Activated CD4-positive, alpha-beta T cell treated with anti-CD3 and anti-CD28 coated beads, Interleukin-2, amount 50 U/mL, for 24 hours (primary cell): ENCODE results near the gene CTF1.
"Not testable (repeated sequence)": the region's sequence is repeated elsewhere in the genome, so short reads cannot be mapped to it uniquely, and the experiment has no call there.

Source experiments
- DNase-seq, 2 donors: peaks; one replicate each; pipeline ENCODE4 v3.0.0-alpha.2; 2020; ENCODE audit warnings: low read depth in 1 of 2, low spot score in 1 of 2

Gene CTF1

DNA sequence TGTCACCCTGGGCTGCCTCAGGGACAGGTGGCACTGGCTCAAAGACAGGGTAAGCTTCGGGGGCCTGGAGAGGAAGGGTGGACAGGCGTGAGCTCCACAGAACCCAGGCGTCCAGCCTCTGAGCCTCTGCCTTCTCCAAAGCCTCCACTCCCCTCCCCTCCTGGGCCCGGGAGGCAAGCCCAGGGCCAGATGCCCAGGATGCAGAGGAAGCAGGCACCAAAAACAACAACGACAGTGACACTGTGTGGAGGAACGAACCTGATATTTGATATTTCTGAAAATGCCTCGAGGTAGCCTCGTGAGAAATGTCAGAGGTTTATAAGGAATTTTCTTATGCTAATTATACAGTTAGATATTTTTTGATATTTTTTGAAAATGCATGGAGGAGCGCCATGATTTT, 8.5 kb upstream of the CTF1 start:
- no peak for DNase-seq

DNA sequence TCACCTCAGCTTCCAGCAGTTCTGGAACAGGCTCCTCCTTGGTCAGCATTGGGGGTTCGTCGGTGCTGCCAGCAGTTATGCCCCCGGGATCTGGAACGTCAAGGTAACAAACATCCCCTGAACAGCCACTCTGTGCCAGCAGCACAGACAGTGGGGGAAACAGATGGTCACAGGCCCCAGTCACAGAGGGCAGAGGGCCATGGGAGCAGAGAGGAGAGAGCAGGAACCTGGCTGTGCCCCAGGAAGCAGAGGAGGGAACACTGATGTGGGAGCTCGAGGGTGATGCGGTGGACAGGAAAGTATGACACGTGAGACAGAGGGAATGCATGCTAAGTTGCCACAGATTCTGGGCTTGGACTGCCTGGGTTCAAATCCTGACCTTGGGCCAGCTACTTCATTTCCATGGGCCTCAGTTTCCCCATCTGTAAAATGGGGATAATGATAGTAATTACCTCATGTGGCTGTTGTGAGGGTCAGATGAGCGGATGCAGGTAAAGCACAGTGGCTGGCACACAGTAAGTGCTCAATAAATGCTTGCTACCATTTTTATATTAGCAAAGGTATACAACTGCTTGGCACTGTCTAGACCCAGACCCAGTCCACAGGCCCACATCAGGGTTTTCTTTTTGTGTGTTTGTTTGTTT, 7.4 kb upstream of the CTF1 start:
- DNase-seq: no peak

DNA sequence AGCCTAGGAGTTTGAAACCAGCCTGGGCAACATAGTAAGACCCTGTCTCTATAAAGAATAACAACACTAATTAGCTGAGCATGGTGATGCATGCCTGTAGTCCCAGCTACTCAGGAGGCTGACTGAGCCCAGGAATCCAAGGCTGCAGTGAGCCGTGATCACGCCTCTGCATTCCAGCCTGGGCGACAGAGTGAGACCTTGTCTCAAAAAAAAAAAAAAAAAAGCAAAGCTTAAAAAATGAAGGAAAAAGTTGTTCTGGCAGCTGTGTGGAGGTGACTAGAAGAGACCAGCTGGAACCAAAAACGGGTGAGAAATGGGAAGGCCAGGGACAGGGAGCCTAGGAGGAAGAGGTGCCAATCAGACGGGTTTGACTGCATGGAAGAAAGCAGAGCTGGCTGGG, 6.7 kb upstream of the CTF1 start:
- DNase-seq: no peak

DNA sequence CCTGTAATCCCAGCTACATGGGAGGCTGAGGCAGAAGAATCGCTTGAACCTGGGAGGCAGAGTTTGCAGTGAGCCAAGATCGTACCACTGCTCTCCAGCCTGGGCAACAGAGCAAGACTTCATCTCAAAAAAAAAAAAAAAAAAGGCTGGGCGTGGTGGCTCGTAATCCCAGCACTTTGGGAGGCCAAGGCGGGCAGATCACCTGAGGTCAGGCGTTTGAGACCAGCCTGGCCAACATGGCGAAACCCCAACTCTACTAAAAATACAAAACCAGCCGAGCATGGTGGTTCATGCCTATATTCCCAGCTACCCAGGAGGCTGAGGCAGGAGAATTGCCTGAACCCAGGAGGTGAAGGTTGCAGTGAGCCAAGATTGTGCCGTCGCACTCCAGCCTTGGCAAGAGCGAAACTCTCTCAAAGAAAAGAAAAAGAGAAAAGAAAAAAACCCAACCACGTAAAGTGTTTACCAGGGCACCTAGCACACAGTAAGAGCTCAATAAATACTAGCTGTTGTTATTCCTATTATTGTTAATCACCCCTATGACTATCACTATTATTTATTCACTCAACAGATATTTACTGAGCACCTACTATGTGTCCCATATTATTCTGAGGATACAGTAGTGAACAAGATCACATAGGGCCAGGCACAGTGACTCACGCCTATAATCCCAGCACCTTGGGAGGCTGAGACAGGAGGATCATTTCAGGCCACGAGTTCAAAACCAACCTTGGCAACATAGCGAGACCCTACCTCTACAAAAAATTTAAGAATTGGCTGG, 5.2 kb upstream of the CTF1 start:
- DNase-seq: not testable (repeated sequence)

DNA sequence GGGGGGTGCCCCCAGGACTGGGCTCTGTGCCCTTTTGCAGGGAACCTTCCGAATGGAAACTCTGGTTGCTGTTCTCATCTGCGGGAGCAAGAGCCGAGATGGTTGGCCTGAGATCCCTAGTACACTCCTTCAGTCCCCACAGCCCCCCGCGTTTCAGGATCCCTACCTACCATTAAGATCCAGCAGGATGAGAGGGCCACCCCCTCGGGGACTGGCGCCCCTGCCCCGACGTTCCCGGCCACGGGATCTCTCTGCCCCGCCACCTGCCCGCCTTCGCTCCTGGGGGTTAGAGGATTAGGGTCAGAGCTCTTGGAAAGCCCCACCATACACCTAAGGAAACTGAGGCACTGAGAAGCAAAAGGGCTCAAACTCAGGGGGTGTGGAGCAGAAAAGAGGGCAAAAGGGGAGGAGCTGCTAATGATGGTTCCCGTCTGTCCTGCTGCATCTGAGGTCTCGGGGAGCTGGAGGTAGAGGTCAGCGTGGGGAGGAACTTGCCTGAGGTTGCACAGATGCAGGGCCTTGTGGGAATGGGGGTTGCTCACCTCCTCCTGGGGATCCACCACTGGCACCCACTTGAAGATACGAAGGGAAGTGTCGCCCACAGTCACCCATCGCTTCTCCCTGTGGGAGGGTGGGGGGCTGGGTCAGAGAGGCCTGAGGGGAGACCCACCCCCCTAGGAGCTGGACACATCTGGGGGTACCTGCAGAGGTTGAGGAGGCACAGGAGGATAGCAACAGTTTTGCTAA, 3.6 kb upstream of the CTF1 start:
- no peak for DNase-seq

DNA sequence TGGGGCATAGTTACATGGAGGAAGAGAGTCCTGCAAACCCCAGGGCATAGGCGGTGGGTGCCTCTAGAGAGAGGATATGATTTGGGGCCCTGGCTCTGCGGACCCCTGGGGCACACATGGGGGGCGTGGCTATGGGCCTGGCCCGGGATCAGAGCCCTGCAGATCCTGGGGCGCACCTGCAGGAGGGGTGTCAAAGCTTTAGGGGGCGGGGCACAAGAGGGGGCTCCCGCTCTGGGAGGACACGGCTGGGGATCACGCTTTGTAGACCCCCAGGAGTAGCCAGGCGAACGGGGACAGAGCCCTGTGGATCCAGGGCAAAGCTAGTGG, 3.0 kb upstream of the CTF1 start:
- DNase-seq: no peak

DNA sequence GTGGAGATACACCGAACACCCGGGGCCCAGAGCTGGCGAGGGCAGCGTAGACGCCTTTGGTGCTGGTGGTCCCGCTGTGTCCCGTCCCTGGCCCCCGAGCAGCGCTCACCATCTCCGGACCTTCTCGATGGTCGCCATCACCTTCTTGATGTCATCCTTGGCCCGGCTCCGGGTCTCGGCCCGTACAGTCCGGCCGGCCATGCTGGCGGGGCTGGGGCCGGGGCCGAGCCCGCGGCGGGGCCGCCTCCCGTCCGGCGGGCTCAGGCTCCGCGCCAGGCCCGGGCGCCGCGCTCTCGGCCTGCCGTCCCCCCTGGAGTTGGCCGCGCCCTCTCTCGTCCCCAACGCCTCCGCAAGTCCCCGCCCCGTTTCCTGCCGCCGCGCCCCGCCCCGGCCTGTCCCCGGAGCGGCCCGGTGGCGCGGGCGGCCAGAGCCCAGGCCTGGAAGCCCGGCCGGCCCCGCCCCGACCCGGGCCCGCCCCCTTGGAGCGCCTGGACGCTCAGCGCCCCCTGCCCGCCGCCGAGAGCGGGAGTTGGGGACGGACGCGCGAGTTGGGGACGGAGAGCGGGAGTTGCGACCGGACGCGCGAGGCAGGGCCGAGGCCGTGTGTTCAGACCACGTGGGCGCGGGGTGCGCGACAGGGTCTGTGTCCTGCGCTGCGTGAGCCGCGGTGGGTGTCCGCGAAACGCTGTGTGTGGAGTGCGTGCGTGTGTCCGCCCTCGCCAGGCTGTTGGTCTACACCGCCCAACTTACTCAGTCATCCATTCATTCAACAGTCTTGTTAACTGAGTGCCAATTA, 2.5 kb upstream of the CTF1 start, which contains the start of gene BCL7C:
BCL7C (minus strand) TSS at position 334 of the 796 bp plus-strand sequence; CDS start at position 201, 133 bp downstream.
- peak; percentile 55 to 71 for DNase-seq

DNA sequence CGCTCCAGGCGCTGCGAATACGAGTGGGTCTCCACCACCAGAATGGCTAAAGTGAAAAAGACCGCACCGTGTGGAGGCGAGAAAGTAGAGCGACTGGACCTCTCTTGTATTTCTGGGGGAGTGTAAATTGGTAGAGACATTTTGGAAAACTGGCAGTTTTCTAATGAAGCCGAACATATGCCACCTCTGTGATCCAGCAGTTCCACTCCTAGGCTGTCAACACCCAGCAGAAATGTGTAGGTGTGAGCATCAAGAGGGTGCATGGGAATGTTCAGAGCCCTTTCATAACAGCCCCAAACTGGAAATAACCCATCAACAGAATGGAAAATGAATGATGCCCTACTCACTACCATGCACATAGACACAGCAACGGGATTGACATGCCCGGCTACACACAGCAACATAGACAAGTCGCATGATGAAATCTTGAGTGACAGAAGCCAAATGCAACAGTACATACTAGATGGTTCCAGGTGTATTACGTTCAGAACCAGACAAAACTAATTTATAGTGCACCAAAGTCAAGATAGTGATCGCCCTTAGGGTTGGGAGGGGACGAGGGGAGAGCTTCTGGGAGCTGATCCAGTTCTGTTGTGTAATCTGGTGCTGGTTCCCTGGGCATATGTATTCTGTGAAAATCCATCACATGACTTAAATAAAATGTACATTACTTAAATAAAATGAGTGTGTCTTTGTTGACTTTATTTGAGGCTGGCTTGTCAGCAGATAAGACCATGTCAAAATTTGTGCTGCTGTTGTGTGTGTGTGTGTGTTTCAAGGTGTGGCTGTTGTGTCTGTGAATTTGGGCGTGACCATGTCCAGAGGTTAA, 1.7 kb upstream of the CTF1 start:
- DNase-seq: no peak

DNA sequence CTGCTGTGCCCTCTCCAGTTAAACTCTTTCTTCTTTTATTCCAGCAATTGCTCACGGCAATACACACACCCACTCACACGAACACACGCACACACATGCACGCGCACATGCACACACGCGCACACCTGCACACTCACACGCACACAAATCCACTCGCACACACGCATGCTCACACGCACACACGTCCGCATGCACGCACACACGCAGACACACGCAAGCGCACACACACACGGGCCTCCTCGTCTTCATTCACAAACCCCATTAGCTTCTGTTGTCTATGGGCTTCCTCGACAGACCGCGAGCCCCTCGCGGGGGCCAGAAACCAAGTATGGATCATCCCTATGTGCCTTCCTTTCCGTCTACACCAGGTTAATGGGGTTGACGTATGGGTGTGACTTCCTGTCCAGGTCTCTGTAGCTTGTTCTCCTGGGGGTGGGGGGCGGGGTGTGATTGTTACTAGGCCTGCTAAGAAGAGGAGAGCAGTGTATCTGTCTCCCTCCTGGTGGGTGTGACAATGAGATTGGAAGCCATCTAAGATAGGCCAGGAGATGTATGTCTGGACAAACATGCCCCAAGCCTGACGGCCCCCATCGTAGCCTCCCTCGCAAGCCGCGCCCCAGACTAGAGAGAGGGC, 670 bp upstream of the CTF1 start:
- no peak for DNase-seq

DNA sequence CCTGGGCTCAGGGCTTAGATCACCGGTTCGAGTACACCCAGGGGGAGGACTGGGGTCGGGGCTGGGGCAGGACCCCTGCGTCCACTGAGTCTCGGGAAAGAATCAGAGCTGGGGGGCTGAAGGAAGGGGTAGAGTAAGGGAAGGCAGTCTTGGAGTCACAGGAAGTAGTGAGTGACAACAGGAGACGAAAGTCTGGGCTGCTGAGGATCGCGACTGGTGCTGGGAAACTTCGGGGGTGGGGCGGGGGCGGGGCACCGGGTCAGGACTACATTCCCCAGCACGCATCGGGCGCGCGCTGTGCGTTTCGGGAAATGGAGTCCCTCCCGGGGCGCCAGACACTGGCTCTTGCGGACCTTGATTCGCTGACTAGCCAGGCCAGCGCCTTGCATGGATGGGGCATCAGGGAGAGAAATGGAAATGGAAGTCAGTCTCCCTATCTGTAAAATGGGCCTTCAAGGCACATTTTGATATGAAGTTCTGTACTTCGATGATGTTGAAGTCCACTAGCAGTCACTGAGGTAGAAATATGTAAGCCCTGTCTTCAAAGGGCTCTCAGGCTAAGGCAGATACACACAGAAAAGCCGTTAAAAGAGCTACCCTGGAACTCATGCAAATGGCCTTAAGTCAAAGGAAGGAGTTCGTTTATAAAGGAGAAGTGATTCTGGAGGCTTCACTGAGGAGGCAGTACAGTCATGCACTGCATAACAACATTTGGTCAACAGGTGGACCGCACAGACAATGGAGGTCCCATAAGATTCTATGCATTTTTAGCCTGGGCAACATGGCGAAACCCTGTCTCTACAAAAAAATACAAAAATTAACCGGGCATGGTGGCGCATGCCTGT, 697 bp downstream of the CTF1 start:
- peak; percentile 59 to 69 for DNase-seq

DNA sequence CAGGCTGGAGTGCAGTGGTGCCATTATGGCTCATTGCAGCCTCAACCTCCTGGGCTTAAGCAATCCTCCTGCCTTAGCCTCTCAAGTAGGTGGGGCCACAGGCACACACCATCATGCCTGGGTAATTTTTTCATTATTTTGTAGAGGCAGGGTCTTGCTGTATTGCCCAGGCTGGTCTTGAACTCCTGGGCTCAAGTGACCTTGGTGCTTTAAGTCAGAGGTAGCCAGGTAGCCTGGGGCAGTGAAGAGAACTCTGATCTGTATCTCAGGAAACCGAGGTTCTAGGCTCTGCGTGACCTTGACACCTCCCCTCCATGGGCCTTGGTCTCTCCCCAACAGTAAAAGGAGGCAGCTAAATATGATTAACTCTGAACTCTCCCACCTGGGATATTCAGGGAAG, 3.4 kb downstream of the CTF1 start:
- no peak for DNase-seq

DNA sequence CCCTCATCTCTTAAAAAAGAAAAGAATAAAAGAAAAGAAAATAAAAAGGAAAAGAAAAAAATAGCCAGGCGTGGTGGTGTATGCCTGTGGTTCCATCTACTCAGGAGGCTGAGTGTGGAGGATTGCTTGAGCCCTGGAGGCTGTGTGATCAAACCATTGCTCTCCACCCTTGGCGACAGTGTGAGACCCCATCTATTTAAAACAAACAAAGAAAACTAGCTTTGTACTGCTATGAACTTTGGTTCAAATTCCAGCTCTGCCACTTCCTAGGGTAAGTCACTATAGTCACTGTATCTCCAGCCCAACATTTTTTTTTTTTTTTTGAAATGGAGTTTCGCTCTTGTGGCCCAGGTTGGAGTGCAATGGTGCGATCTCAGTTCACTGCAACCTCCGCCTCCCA, 4.2 kb downstream of the CTF1 start:
- DNase-seq: no peak

DNA sequence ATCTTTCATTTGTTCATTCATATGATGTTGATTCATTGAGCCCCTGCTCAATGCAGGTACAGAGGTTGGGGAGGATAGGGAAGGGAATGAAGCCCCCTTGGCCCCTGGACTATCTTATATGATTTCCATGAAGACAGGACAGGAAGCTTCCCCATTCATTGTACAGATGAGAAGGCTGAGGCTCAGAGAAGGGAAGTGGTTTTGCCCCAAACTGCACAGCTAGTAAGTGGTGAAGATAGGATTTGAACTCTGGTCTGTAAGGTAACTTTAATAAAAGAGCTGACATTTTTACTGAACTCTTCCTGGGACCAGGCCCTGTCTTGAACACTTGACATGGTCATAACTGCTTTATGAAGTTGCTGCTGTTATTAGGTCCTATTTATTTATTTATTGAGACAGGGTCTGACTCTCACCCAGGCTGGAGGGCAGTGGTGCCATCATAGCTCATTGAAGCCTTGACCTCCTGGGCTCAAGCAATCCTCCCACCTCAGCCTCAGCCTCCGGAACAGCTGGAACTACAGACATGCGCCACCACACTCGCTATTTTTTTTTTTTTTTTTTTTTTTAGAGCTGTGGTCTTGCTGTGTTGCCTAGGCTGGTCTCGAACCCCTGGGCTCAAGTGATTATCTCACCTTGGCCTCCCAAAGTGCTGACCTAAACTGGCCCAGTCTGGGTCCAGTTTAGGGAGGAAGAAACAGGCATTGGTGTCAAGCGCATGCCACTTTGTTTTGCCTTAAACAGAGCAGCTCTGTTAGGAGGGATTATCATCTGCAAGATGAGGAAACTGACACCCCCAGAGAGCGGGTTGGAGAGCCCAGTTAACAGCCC, 5.0 kb downstream of the CTF1 start:
- DNase-seq: no peak

DNA sequence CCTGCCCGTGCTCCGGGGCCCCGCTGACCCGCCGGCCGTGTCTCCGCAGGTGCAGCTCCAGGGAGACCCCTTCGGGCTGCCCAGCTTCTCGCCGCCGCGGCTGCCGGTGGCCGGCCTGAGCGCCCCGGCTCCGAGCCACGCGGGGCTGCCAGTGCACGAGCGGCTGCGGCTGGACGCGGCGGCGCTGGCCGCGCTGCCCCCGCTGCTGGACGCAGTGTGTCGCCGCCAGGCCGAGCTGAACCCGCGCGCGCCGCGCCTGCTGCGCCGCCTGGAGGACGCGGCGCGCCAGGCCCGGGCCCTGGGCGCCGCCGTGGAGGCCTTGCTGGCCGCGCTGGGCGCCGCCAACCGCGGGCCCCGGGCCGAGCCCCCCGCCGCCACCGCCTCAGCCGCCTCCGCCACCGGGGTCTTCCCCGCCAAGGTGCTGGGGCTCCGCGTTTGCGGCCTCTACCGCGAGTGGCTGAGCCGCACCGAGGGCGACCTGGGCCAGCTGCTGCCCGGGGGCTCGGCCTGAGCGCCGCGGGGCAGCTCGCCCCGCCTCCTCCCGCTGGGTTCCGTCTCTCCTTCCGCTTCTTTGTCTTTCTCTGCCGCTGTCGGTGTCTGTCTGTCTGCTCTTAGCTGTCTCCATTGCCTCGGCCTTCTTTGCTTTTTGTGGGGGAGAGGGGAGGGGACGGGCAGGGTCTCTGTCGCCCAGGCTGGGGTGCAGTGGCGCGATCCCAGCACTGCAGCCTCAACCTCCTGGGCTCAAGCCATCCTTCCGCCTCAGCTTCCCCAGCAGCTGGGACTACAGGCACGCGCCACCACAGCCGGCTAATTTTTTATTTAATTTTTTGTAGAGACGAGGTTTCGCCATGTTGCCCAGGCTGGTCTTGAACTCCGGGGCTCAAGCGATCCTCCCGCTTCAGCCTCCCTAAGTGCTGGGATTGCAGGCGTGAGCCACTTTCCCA, 5.9 kb downstream of the CTF1 start:
- peak in 1 of 2 donors; percentile 47 for DNase-seq

DNA sequence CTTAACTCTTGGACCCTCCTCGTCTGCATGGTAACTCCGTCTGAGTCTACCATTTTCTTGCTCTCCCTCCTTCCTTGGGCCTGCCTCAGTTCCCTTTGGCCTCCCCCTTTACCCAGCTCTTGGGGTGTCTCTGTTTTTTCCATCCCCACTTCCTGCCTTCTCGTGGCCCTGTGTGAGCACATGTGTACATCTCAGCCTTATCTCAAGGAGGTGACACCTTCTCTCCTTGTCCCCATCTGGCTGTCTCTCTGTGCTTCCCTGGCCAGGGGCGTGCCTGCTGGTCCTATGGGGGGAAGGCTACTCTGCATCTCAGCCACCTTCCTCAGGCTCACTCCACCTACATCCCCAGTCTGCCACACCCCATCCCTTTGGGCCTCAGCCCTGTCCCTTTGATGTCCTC, 6.6 kb downstream of the CTF1 start:
- no peak for DNase-seq

DNA sequence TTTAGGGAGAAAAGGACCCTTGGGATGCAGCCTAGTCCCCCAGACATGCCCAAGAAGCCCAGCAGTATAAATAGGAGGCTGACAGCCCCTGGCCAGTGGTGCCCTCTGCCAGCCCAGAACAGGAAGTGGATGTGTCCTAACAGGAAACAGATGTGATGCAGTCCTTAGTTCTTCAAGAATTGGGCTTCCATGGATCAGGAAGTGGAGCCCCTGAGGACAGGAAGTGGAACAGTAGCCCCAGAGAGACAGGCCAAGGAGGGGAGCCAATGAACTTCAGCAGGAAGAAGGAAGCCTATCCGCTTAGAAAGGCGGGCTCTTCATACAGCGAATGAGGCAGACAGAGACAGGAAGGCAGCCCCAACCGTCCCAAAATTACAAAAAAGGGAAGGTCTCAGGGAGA, 7.2 kb downstream of the CTF1 start:
- DNase-seq: no peak

DNA sequence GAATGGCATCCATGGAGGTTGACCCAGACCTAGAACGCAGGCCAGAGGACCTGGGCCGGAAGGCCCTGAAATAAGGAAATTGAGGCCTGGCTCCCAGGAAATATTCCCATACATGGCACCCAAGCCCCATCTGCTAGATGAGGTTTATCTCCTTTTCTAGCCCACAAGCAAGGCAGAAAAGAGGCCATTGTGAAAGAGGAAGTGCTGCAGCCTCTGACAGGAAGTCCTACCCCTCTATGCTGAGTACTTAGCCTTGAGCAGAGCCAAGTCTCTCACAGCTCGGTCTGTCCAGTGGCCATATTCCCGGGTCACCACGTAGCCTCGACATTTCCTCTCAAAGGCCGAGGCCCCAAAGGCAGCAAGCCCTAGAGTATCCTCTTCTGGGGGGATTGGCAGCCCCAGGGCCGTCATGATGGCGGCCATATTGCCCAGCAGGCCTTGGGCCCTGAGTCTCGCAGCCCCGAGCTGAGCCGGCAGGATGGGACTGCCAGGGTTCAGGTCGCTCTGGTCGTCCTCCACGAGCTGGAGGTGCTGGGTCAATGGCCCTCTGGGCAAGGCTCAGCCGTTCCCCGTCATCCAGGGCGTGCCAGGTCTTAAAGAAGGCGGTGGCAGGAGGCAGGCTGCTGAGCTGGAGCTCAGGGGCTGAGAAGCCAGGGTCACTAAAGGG, 7.8 kb downstream of the CTF1 start:
- DNase-seq: no peak
